NCI-H524 treated with DMSO at 0.1 percent for 48 hours (cell line): Measurements from ENCODE around the gene CRADD.
A peak's percentile ranks its signal among the peaks of the same experiment; 100 is the strongest.
"Not testable (repeated sequence)": the region's sequence is repeated elsewhere in the genome, so short reads cannot be mapped to it uniquely, and the experiment has no call there.

Experiments used
- DNase-seq: peaks from one replicate; lab custom pipeline; 2025; lab: John Stamatoyannopoulos, UW

Gene CRADD

GRCh38 chr12:93844164-93844784, 167.1 kb downstream of the CRADD start:
- peak; percentile 65 for DNase-seq

GRCh38 chr12:93846936-93847516, 169.9 kb downstream of the CRADD start:
- no peak for DNase-seq

GRCh38 chr12:93847517-93848474, 170.6 kb downstream of the CRADD start:
- DNase-seq = no peak

GRCh38 chr12:93848523-93849101, 171.4 kb downstream of the CRADD start:
- DNase-seq = no peak

- DNase-seq = no peak
Measured at GRCh38 chr12:93849946-93850345, 172.8 kb downstream of the CRADD start.

- DNase-seq = no peak
Measured at GRCh38 chr12:93850481-93851256, 173.5 kb downstream of the CRADD start.

GRCh38 chr12:93851257-93851671, 174.1 kb downstream of the CRADD start:
- DNase-seq = no peak

GRCh38 chr12:93852173-93852591, 175.0 kb downstream of the CRADD start:
- DNase-seq = no peak

- DNase-seq = no peak
Measured at GRCh38 chr12:93853698-93854478, 176.7 kb downstream of the CRADD start.

- no peak for DNase-seq
Measured at GRCh38 chr12:93855261-93855660, 178.1 kb downstream of the CRADD start.

- no peak for DNase-seq
Measured at GRCh38 chr12:93856611-93857010, 179.4 kb downstream of the CRADD start.

- no peak for DNase-seq
Measured at GRCh38 chr12:93857279-93857938, 180.2 kb downstream of the CRADD start.

GRCh38 chr12:93857991-93858447, 180.8 kb downstream of the CRADD start:
- no peak for DNase-seq

- DNase-seq = no peak
Measured at GRCh38 chr12:93860668-93861373, 183.6 kb downstream of the CRADD start.

- no peak for DNase-seq
Measured at GRCh38 chr12:93862424-93862823, 185.2 kb downstream of the CRADD start.

- no peak for DNase-seq
Measured at GRCh38 chr12:93865751-93866150, 188.6 kb downstream of the CRADD start.

GRCh38 chr12:93868771-93869170, 191.6 kb downstream of the CRADD start:
- DNase-seq = no peak

GRCh38 chr12:93870020-93870795, 193.0 kb downstream of the CRADD start:
- no peak for DNase-seq

- DNase-seq = not testable (repeated sequence)
Measured at GRCh38 chr12:93871566-93871965, 194.4 kb downstream of the CRADD start.
